K562 (cell line): ENCODE results near the gene DYNLT4. TPM values are rescaled to one million over a fixed set of nuclear protein-coding genes. Genes with fewer than 3 reads are reported as not detected.
A peak's percentile ranks its signal among the peaks of the same experiment; 100 is the strongest.

Experiments used
- EWSR1 ChIP-seq: fragments of 450-650 bp; IDR thresholded peaks from 2 replicates; pipeline ENCODE4 v1.6.1; 2018; ENCODE audit warnings: borderline replicate concordance, mild to moderate bottlenecking, low read depth, moderate library complexity; ENCODE audit not compliant: partially characterized antibody
- HDGF ChIP-seq: fragments of 450-650 bp; IDR thresholded peaks from 2 replicates; pipeline ENCODE4 v1.6.1; 2016
- JUN ChIP-seq, 2 experiments: sonication (generic) in 1 of 2; formaldehyde crosslinking in 1 of 2; IDR thresholded peaks; 2 replicates each; pipeline versions ENCODE4 v1.6.1 to v1.8.0; 2012 to 2022; ENCODE audit warnings: borderline replicate concordance in 2 of 2, mild to moderate bottlenecking in 2 of 2, improper control_type of control experiment in 1 of 2, low read depth in 1 of 2, low read length in 1 of 2, missing genetic modification reagents in 1 of 2
- KLF1 ChIP-seq: fragments of 450-650 bp; IDR thresholded peaks from 2 replicates; pipeline ENCODE4 v1.6.1; 2016; ENCODE audit warnings: missing genetic modification characterization, missing compliant biosample characterization
- PRPF4 ChIP-seq: fragments of 200-400 bp; formaldehyde crosslinking; IDR thresholded peaks from one replicate; pipeline ENCODE4 v1.6.1; 2017; ENCODE audit warnings: low read length, low read depth, mild to moderate bottlenecking; ENCODE audit not compliant: insufficient read depth, poor library complexity, severe bottlenecking
- REST ChIP-seq, 2 experiments: fragments of 450-650 bp; formaldehyde crosslinking in 1 of 2; IDR thresholded peaks; 2 replicates each; pipeline versions ENCODE4 v1.4.0 to v1.6.1; 2014 to 2020; ENCODE audit warnings: mild to moderate bottlenecking in 2 of 2, borderline replicate concordance in 1 of 2, low read depth in 1 of 2
- SNAPC5 ChIP-seq: fragments of 250-450 bp; sonication (Bioruptor Pico); IDR thresholded peaks from 2 replicates; pipeline ENCODE4 v1.8.0; 2021; ENCODE audit warnings: moderate library complexity, mild to moderate bottlenecking, inconsistent platforms
- SRSF7 ChIP-seq: fragments of 200-400 bp; formaldehyde crosslinking; optimal IDR thresholded peaks from 2 replicates; pipeline ENCODE3; 2017; ENCODE audit warnings: mild to moderate bottlenecking, low read depth, low read length
- ZBTB11 ChIP-seq, 3 experiments: fragments of 200-800 bp in 1 of 3; fragments of 250-450 bp in 1 of 3; fragments of 450-650 bp in 1 of 3; sonication (Bioruptor Pico) in 1 of 3; sonication (Bioruptor generic) in 1 of 3; formaldehyde crosslinking in 1 of 3; IDR thresholded peaks; 2 replicates each; pipeline versions ENCODE4 v1.6.1 to v1.8.0; 2016 to 2022; ENCODE audit warnings: mild to moderate bottlenecking in 2 of 3, missing genetic modification characterization in 2 of 3, missing compliant biosample characterization in 1 of 3, moderate library complexity in 1 of 3
- ZNF347 ChIP-seq: fragments of 450-650 bp; formaldehyde crosslinking; IDR thresholded peaks from 2 replicates; pipeline ENCODE4 v1.4.0; 2020; ENCODE audit warnings: low read depth, mild to moderate bottlenecking, moderate library complexity
- ZNF695 ChIP-seq: fragments of 450-650 bp; formaldehyde crosslinking; IDR thresholded peaks from 2 replicates; pipeline ENCODE4 v1.4.0; 2020; ENCODE audit warnings: mild to moderate bottlenecking, moderate library complexity
- polyA plus RNA-seq, 8 experiments: library from polyadenylated mRNA; depleted of rRNA in 4 of 8; stranded (reverse) in 5 of 8; unstranded in 3 of 8; fragments of >200 nt; fragmentation: Nextera tagmentation in 2 of 8; fragmentation: Illumina TruSeq in 1 of 8; extraction: Ambion mirVana in 2 of 8; extraction: Trizol in 1 of 8; gene quantifications; 2 replicates each; pipeline versions ENCODE4 v1.2.1 to v1.2.3, GENCODE V29; 2011 to 2014; ENCODE audit warnings: inconsistent platforms in 1 of 8, missing spikeins in 1 of 8
- total RNA-seq, 7 experiments: library from RNA; depleted of rRNA in 6 of 7; stranded (reverse); fragments of >200 nt in 6 of 7; fragmentation: Illumina TruSeq in 2 of 7; extraction: Trizol in 2 of 7; gene quantifications; 2 replicates each; pipeline versions ENCODE4 v1.2.1 to v1.2.3, GENCODE V29; 2011 to 2021; ENCODE audit warnings: low replicate concordance in 1 of 7

DYNLT4 gene
- total and polyA plus RNA-seq, 9 of the 15 experiments (the other 6 are each of a cell fraction or from before 2014, with no cell fraction given): 0.29 to 0.73 TPM; not detected in 7

GRCh38 chr1:44808063-44808937 lies 1.1 kb upstream of the DYNLT4 start, which contains the start of gene BTBD19 (continued):
- TF ChIP-seq SRSF7: no peak
- TF ChIP-seq ZNF695 (CRISPR knock-in tag): peak; percentile 86; the same call in 1 of the 2 replicates
- peak; percentile 76; the same call in 1 of the 2 replicates for TF ChIP-seq HDGF
- TF ChIP-seq PRPF4: no peak
- TF ChIP-seq ZNF347 (CRISPR knock-in tag): no peak
- TF ChIP-seq REST (IDR thresholded peaks at IDR 0.05; ENCODE audit: borderline replicate concordance): no peak
- no peak; the same call in 1 of the 2 replicates for TF ChIP-seq REST (CRISPR knock-in tag; IDR thresholded peaks at IDR 0.05; ENCODE audit: low read depth)
- no peak for TF ChIP-seq SNAPC5 (CRISPR knock-in tag)
- TF ChIP-seq ZBTB11 (CRISPR knock-in tag; IDR thresholded peaks at IDR 0.05): 0 out of 6 replicates have a peak, but pooled peaks of 1 of the 3 experiments have one; percentile 7
- no peak for TF ChIP-seq JUN (IDR thresholded peaks at IDR 0.05; ENCODE audit: borderline replicate concordance, low read depth, low read length)
- TF ChIP-seq JUN (CRISPR knock-in tag; IDR thresholded peaks at IDR 0.05; ENCODE audit: borderline replicate concordance): peak; percentile 11; the same call in 1 of the 2 replicates
- no peak for TF ChIP-seq EWSR1
- TF ChIP-seq KLF1: no peak; the same call in 1 of the 2 replicates
